HL-60/S4 (cell line): ENCODE results near the gene CDH26.
"Not testable (repeated sequence)": the region's sequence is repeated elsewhere in the genome, so short reads cannot be mapped to it uniquely, and the experiment has no call there.

Source experiments
- in situ Hi-C: fragments of 300-500 bp; cut with MboI; formaldehyde crosslinking; loops from 2 replicates; pipeline ENCODE4 v1.14.3; 2022; ENCODE audit warnings: low sequenced_read_pairs

Gene CDH26

GRCh38 chr20:59940129-59940955 lies 17.9 kb upstream of the CDH26 start, which contains the start of the genes FAM217B and PPP1R3D:
Gene FAM217B (plus strand): TSS chr20:59940389. CDS start chr20:59943944, 3,555 bp downstream.
Gene PPP1R3D (minus strand): TSS chr20:59940305. CDS start chr20:59939931, 374 bp downstream.
- in situ Hi-C loops = no loop called here

GRCh38 chr20:59940956-59941294 lies 17.3 kb upstream of the CDH26 start:
- in situ Hi-C loops = no loop called here

GRCh38 chr20:59942245-59942644 lies 16.0 kb upstream of the CDH26 start:
- in situ Hi-C loops = no loop called here

GRCh38 chr20:59944726-59945125 lies 13.5 kb upstream of the CDH26 start:
- in situ Hi-C loops = no loop called here

- in situ Hi-C loops = no loop called here
These were observed 13.0 kb upstream of the CDH26 start for GRCh38 chr20:59945175-59945574.

- in situ Hi-C loops = no loop called here
These were observed 12.5 kb upstream of the CDH26 start for GRCh38 chr20:59945731-59946130.

- in situ Hi-C loops = no loop called here
These were observed 10.8 kb upstream of the CDH26 start for GRCh38 chr20:59947376-59947775.

GRCh38 chr20:59948212-59948611 lies 10.0 kb upstream of the CDH26 start:
- in situ Hi-C loops = no loop called here

- in situ Hi-C loops = no loop called here
These were observed 9.1 kb upstream of the CDH26 start for GRCh38 chr20:59948828-59949720.

- in situ Hi-C loops = no loop called here
These were observed 8.3 kb upstream of the CDH26 start for GRCh38 chr20:59949911-59950310.

- in situ Hi-C loops = no loop called here
These were observed 3.5 kb upstream of the CDH26 start for GRCh38 chr20:59954718-59955117.

- in situ Hi-C loops = no loop called here
These were observed 3.0 kb upstream of the CDH26 start for GRCh38 chr20:59955131-59955796.

- in situ Hi-C loops = not testable (repeated sequence)
These were observed 655 bp upstream of the CDH26 start for GRCh38 chr20:59957568-59957967.

- in situ Hi-C loops = no loop called here
These were observed 403 bp downstream of the CDH26 start for GRCh38 chr20:59958626-59959025.

GRCh38 chr20:59961423-59961822 lies 3.2 kb downstream of the CDH26 start:
- in situ Hi-C loops = no loop called here

GRCh38 chr20:59962155-59962554 lies 3.9 kb downstream of the CDH26 start:
- in situ Hi-C loops = no loop called here

GRCh38 chr20:59966428-59966827 lies 8.2 kb downstream of the CDH26 start:
- in situ Hi-C loops = no loop called here

GRCh38 chr20:59971428-59971827 lies 13.2 kb downstream of the CDH26 start:
- in situ Hi-C loops = no loop called here

GRCh38 chr20:59972037-59972801 lies 14.0 kb downstream of the CDH26 start:
- in situ Hi-C loops = no loop called here

GRCh38 chr20:59976156-59976782 lies 18.0 kb downstream of the CDH26 start:
- in situ Hi-C loops = no loop called here
